AG10803 (cell line): Measurements from ENCODE around the gene ZMYND11.
"Not testable (repeated sequence)": the region's sequence is repeated elsewhere in the genome, so short reads cannot be mapped to it uniquely, and the experiment has no call there.

Source experiments
- DNase-seq: peaks from one replicate; pipeline ENCODE4 v3.0.0; 2010; ENCODE audit warnings: low read depth
- H3K4me3 ChIP-seq: 2 replicates; pipeline ENCODE4 v1.5.1; 2011; ENCODE audit warnings: mild to moderate bottlenecking, low read length, control low read depth
- CTCF ChIP-seq: conservative IDR thresholded peaks from 2 replicates; pipeline ENCODE4 v1.5.1; 2011; ENCODE audit warnings: mild to moderate bottlenecking, low read length, control low read depth, inconsistent platforms

Gene ZMYND11

GRCh38 chr10:260819-261429 lies 125.7 kb downstream of the ZMYND11 start:
- no peak for DNase-seq
- H3K4me3 ChIP-seq: no peak overlapping the region
- no peak for TF ChIP-seq CTCF

- H3K4me3 ChIP-seq, DNase-seq: not testable (repeated sequence)
Measured at GRCh38 chr10:264160-265073, 129.2 kb downstream of the ZMYND11 start.

GRCh38 chr10:265074-265440 lies 129.8 kb downstream of the ZMYND11 start:
- DNase-seq, H3K4me3 ChIP-seq: not testable (repeated sequence)

GRCh38 chr10:265816-266588 lies 130.7 kb downstream of the ZMYND11 start:
- DNase-seq, H3K4me3 ChIP-seq: not testable (repeated sequence)

- DNase-seq: peak; percentile 25
- no peak for TF ChIP-seq CTCF
- H3K4me3 ChIP-seq: no peak overlapping the region
Measured at GRCh38 chr10:266974-267425, 131.7 kb downstream of the ZMYND11 start.

GRCh38 chr10:267705-268104 lies 132.4 kb downstream of the ZMYND11 start:
- H3K4me3 ChIP-seq: no peak overlapping the region
- no peak for TF ChIP-seq CTCF
- no peak for DNase-seq

- DNase-seq: no peak
- no peak for TF ChIP-seq CTCF
- no peak overlapping the region for H3K4me3 ChIP-seq
Measured at GRCh38 chr10:269440-270074, 134.3 kb downstream of the ZMYND11 start.

- no peak overlapping the region for H3K4me3 ChIP-seq
- TF ChIP-seq CTCF: no peak
- no peak for DNase-seq
Measured at GRCh38 chr10:271201-271600, 135.9 kb downstream of the ZMYND11 start.
